ENCODE measurements around the gene SEC24D.
"Not testable (repeated sequence)": the region's sequence is repeated elsewhere in the genome, so short reads cannot be mapped to it uniquely, and the experiment has no call there.

The SEC24D gene

GRCh38 chr4:118810991-118811764 is 24.7 kb downstream of the SEC24D start:
- DNase-seq: no peak

DNA sequence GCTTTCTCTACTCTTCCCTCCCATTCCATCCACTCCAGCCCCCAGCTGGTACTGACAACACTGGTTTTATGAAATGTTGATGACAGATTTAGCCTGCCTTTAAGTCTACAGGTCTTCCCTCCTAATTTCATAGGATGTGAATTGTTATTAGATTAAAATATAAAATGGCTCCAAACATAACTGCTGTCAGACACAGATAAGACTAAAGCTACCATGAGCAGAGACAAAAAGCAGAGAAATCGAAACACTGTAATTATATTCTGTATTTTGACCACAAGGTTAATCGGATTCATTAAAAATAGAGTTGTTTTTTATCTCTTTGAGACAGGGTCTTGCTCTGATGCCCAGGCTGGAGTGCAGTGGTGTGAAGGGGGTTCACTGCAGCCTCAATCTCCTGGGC is 28.3 kb downstream of the SEC24D start:
- no peak for DNase-seq

GRCh38 chr4:118803253-118803652 is 32.7 kb downstream of the SEC24D start:
- DNase-seq: no peak

DNA sequence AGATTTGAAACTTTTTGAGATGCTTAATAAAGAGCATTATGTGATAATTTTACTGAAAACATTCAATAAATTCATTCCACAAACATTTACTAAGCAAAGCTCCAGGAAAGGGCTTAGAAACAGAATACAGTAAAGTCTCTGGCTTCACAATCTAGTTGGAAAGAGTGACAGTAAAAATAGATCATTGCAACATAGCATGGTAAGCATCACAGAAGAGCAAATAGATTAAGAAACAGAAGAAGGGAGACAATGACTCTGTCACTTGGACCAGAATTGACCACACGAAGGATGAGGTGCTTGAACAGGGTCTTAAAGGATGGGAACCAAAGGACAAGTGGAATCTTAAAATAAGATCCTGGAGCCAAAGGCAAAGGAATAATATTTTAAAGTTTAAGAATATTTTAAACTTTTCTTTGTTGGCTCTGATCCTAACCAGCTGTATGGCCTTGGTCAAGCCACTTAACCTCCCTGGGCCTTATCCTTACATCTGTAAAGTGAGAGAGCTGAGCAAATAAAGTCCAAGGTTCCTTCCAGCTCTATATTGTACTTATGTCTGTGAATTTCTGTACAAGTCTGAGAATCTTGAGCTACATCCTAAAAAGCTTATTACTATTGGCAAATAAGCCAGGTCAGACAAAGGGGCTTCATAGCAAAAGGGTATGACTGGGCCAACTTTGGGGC is 33.9 kb downstream of the SEC24D start:
- no peak for DNase-seq

GRCh38 chr4:118799231-118799942 is 36.5 kb downstream of the SEC24D start:
- no peak for DNase-seq

DNA sequence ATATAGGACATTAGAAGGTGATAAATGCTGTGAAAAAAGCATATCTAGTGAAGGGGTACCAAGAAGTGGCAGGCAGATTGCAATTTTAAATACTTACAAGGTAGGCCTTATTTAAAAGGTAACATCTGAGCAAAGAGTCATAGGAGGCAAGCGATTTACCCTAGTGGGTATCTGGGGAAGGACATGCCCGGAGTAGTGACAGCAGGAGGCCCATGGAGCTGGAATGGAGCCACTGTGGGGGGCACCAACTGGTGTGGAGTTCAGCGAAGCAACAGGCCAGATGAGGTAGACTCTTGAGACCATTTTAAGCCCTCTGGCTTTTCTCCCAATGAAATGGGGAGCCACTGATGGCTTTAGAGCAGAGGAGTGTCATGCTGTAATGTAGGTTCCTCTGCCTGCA is 37.3 kb downstream of the SEC24D start:
- no peak for DNase-seq

- DNase-seq: no peak
Measured at GRCh38 chr4:118797558-118798142, 38.3 kb downstream of the SEC24D start.

DNA sequence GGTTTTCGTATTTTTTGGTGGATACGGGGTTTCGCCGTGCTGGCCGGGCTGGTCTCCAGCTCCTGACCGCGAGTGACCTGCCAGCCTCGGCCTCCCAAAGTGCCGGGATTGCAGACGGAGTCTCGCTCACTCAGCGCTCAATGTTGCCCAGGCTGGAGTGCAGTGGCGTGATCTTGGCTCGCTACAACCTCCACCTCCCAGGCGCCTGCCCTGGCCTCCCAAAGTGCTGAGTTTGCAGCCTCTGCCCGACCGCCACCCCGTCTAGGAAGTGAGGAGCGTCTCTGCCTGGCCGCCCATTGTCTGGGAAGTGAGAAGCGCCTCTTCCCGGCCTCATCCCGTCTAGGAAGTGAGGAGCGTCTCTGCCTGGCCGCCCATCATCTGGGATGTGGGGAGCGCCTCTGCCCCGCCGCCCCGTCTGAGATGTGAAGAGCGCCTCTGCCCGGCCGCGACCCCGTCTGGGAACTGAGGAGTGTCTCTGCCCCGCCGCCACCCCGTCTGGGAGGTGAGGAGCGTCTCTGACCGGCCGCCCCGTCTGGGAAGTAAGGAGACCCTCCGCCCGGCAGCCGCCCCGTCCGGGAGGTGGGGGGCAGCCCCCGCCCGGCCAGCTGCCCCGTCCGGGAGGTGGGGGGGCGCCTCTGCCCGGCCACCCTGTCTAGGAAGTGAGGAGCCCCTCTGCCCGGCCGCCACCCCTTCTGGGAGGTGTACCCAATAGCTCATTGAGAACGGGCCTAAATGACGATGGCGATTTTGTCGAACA is 44.1 kb downstream of the SEC24D start:
- DNase-seq: not testable (repeated sequence)

DNA sequence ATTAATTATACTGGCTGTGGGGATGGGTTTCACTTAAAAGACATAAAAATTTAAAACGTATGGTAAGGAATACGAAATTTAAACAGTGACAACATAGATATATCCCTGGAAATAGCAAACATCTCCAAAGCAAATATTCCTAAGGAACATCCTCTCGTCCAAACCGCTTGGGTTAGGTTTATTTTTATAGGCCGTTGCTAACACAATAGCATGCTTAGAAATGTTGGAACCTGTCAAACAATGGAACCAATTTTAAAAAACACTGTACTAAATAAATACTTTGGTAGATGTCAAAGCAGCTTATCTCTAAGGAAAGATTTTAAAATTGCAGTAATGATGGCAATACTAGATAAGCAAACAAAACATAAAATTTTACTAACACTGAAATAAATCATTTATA is 45.4 kb downstream of the SEC24D start:
- no peak for DNase-seq

GRCh38 chr4:118788911-118789310 is 47.0 kb downstream of the SEC24D start:
- no peak for DNase-seq

GRCh38 chr4:118787844-118788380 is 48.0 kb downstream of the SEC24D start:
- no peak for DNase-seq

DNA sequence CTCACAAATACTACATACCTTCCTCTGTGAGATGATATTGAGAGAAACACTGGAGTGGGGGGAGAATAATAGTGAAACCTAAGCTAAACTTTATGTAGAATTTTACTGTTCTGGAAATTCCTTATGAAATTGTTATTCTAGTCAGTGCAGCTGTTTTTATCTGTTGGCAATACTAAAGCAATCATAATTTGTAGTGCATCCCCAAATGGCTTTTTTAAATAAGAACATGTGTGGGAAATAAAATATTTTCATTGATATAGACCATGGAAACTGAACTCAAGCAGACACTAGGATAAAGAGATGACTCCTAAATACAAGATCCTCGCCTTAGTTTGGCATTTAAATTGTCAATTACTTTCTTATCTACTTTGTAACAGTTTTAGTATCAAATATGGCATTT is 51.1 kb downstream of the SEC24D start:
- no peak for DNase-seq

DNA sequence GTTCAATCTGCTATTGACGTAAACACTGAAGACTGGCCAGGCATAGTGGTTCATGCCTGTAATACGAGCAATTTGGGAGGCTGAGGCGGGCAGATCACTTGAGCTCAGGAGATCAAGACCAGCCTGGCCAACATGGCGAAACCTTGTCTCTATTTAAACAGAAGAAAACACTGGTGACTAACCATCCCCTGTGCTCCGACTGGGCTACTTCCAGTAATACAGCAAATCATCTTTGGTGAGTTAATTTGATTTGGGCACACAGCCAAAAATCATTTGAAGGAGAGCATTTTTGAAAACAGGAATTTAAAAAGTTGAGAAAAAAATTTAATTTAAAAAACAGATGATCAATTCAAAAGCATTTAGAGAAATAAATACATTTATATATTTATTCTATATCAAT is 52.0 kb downstream of the SEC24D start:
- no peak for DNase-seq

DNA sequence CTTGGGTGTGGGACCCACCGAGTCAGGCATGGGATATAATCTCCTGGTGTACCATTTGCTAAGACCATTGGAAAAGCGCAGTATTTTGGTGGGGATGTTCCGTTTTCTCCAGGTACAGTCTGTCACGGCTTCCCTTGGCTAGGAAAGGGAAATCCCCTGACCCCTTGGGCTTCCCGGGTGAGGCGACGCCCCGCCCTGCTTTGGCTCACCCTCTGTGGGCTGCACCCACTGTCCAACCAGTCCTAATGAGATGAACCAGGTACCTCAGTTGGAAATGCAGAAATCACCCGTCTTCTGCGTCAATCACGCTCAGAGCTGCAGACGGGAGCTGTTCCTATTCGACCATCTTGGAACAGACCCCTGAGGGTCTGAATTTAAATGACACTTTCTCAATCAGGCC is 53.0 kb downstream of the SEC24D start:
- DNase-seq: not testable (repeated sequence)

DNA sequence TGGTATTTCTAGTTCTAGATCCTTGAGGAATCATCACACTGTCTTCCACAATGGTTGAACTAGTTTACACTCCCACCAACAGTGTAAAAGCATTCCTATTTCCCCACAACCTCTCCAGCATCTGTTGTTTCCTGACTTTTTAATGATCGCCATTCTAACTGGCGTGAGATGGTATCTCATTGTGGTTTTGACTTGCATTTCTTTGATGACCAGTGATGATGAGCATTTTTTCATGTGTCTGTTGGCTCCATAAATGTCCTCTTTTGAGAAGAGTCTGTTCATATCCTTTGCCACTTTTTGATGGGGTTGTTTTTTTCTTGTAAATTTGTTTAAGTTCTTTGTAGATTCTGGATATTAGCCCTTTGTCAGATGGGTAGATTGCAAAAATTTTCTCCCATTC is 58.3 kb downstream of the SEC24D start:
- DNase-seq: not testable (repeated sequence)

DNA sequence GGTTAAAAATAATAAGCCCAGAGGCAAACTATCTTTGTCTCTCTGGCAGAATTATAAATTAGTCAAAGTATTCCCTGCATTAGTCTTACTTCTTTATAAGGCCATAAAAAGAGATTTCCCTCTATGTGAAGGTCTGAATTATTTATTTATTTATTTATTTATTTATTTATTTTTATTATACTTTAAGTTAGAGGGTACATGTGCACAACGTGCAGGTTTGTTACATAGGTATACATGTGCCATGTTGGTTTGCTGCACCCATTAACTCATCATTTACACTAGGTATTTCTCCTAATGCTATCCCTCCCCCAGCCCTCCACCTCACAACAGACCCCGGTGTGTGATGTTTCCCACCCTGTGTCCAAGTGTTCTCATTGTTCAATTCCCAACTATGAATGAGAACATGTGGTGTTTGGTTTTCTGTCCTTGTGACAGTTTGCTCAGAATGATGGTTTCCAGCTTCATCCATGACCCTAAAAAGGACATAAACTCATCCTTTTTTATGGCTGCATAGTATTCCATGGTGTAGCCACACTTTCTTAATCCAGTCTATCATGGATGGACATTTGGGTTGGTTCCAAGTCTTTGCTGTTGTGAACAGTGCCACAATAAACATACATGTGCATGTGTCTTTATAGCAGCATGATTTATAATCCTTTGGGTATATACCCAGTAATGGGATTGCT is 58.8 kb downstream of the SEC24D start:
- DNase-seq: not testable (repeated sequence)

GRCh38 chr4:118776157-118776954 is 59.6 kb downstream of the SEC24D start:
- no peak for DNase-seq

- no peak for DNase-seq
Measured at GRCh38 chr4:118775405-118775804, 60.5 kb downstream of the SEC24D start.

DNA sequence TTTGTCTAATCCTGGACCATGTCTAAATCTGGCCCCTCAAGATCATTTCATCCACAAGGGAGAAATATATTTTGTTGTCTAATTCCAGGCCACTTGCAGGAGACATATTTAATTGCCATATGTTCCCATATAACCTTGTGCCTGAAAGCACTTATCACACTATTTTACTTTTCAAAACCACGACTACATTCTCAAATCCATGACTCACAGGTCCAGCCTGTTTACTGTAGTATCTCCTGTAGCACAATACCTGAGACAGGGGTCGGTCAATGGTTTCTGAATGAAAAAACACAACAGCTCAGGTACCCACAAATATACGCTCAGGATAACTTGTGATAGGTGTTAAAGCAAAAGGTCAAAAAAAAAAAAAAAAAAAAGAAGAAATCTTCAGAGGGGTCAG is 60.9 kb downstream of the SEC24D start:
- DNase-seq: no peak

DNA sequence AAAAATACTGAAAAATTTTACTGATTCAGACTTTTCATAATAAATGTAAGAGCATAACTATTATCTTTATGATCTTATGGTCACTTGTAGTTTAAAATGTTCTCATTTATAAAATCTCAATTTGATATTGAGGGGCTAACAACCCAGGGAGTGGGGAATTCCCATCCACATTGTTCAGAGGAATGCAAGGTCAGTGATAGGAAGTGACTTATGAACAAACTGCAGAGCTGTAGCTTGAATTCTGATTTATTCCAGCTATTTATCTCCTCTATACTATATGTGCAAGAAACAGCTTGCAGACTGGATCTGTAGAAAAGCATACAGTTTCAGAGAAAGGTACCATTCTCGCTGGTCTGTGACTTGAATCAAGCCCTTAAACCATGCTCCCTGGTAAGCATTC is 61.6 kb downstream of the SEC24D start:
- DNase-seq: no peak

DNA sequence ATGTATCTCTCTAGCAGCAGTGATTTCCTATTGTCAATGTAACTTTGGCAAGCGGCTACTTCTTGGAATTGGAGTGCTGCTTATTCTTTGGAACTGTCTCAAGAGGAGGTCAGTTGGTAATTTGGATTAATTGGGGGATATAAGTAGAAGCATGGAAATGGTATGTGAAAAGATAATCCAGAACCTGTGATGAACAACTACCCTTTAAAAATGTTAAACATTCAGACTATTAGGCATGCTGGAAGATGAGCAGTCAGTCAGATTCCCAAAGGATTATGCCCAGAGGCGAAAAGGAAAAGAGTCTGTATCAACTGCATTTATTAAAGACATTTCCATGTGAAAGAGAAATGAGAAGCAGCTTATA is 62.5 kb downstream of the SEC24D start:
- DNase-seq: no peak
